Measurements from ENCODE around the gene ALK. TPM values are rescaled to one million over a fixed set of nuclear protein-coding genes. Genes with fewer than 3 reads are reported as not detected.

The ALK gene
- total and polyA plus RNA-seq, 10 of the 15 experiments (the other 5 are each of a cell fraction or from before 2014, with no cell fraction given) = 0.11 TPM; not detected in 9

DNA sequence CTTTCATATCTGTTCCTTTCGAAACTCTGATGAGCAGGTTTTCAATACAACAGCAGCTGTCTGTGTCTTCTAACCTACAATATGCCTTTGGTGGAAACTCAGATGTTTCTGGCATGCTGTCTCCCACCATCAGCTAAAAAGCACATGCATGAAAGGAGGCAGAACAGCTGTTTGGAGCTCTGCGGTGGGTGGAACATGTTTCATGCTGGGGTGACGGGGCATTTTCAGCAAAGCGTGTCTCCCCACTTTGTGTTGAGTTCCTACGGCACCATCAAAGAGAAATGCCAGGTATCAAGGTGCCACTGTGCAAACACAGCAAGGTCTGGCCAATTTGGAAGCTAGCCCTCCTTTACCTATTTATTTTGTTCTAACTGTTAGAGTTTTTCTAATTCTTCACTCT lies 516.1 kb downstream of the ALK start (continued):
- TF ChIP-seq, protein P1, sequence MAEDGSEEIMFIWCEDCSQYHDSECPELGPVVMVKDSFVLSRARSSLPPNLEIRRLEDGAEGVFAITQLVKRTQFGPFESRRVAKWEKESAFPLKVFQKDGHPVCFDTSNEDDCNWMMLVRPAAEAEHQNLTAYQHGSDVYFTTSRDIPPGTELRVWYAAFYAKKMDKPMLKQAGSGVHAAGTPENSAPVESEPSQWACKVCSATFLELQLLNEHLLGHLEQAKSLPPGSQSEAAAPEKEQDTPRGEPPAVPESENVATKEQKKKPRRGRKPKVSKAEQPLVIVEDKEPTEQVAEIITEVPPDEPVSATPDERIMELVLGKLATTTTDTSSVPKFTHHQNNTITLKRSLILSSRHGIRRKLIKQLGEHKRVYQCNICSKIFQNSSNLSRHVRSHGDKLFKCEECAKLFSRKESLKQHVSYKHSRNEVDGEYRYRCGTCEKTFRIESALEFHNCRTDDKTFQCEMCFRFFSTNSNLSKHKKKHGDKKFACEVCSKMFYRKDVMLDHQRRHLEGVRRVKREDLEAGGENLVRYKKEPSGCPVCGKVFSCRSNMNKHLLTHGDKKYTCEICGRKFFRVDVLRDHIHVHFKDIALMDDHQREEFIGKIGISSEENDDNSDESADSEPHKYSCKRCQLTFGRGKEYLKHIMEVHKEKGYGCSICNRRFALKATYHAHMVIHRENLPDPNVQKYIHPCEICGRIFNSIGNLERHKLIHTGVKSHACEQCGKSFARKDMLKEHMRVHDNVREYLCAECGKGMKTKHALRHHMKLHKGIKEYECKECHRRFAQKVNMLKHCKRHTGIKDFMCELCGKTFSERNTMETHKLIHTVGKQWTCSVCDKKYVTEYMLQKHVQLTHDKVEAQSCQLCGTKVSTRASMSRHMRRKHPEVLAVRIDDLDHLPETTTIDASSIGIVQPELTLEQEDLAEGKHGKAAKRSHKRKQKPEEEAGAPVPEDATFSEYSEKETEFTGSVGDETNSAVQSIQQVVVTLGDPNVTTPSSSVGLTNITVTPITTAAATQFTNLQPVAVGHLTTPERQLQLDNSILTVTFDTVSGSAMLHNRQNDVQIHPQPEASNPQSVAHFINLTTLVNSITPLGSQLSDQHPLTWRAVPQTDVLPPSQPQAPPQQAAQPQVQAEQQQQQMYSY (CRISPR knock-in tag; IDR thresholded peaks at IDR 0.05) = no peak
- TF ChIP-seq ZBTB4 (CRISPR knock-in tag; IDR thresholded peaks at IDR 0.05) = no peak
- no peak for TF ChIP-seq SKIL (IDR thresholded peaks at IDR 0.05; ENCODE audit: low read depth, poor library complexity, severe bottlenecking)

All from GM12878 (cell line).